ENCODE data around the gene GLO1.

GLO1 gene

GRCh38 chr6:38696345-38696744, 6.6 kb downstream of the GLO1 start:
- H3K4me3 ChIP-seq (ENCODE audit: low read depth, low read length) = no peak overlapping the region
- DNase-seq (ENCODE audit: low read depth, low spot score) = no peak
- TF ChIP-seq, protein P1, sequence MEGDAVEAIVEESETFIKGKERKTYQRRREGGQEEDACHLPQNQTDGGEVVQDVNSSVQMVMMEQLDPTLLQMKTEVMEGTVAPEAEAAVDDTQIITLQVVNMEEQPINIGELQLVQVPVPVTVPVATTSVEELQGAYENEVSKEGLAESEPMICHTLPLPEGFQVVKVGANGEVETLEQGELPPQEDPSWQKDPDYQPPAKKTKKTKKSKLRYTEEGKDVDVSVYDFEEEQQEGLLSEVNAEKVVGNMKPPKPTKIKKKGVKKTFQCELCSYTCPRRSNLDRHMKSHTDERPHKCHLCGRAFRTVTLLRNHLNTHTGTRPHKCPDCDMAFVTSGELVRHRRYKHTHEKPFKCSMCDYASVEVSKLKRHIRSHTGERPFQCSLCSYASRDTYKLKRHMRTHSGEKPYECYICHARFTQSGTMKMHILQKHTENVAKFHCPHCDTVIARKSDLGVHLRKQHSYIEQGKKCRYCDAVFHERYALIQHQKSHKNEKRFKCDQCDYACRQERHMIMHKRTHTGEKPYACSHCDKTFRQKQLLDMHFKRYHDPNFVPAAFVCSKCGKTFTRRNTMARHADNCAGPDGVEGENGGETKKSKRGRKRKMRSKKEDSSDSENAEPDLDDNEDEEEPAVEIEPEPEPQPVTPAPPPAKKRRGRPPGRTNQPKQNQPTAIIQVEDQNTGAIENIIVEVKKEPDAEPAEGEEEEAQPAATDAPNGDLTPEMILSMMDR (IDR thresholded peaks at IDR 0.05; ENCODE audit: low read depth, low read length) = no peak
- in situ Hi-C loops (cut with HindIII; ENCODE audit: low sequenced_read_pairs) = no loop called here

- DNase-seq (ENCODE audit: low read depth, low spot score) = no peak
- TF ChIP-seq, protein P1 (IDR thresholded peaks at IDR 0.05; ENCODE audit: low read depth, low read length) = no peak
- in situ Hi-C loops (cut with HindIII; ENCODE audit: low sequenced_read_pairs) = no loop called here
- H3K4me3 ChIP-seq (ENCODE audit: low read depth, low read length) = no peak overlapping the region
Observed at GRCh38 chr6:38695933-38696332, 7.0 kb downstream of the GLO1 start.

GRCh38 chr6:38695227-38695900, 7.6 kb downstream of the GLO1 start:
- TF ChIP-seq, protein P1 (IDR thresholded peaks at IDR 0.05; ENCODE audit: low read depth, low read length) = no peak
- no peak for DNase-seq (ENCODE audit: low read depth, low spot score)
- in situ Hi-C loops (cut with HindIII; ENCODE audit: low sequenced_read_pairs) = no loop called here
- no peak overlapping the region for H3K4me3 ChIP-seq (ENCODE audit: low read depth, low read length)

DNA sequence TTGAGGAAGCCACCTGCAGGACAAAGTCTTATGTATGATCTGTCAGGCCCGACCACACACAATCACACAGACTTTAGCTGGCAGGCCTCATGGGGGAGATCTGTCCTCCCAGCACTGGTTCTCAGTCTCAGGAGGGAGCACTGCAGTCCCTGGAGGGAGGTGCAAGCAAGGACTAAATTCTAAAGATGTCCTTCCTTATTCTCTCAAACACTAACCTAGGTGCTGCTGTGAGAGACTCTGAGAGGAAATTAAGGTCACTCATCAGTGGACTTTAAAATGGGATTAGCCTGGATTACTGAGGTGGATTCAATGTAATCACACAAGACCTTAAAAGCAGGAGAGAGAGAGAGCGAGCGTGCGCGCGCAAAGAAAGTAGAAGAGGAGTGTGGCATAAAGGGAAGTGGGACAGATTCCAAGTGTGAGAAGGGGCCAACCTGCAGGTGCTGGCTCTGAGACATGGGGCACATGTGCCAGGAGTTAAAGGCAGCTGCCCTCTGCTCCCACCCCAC, 14.3 kb downstream of the GLO1 start:
- H3K4me3 ChIP-seq (ENCODE audit: low read depth, low read length) = no peak overlapping the region
- TF ChIP-seq, protein P1 (IDR thresholded peaks at IDR 0.05; ENCODE audit: low read depth, low read length) = no peak
- in situ Hi-C loops (cut with HindIII; ENCODE audit: low sequenced_read_pairs) = no loop called here
- no peak for DNase-seq (ENCODE audit: low read depth, low spot score)

DNA sequence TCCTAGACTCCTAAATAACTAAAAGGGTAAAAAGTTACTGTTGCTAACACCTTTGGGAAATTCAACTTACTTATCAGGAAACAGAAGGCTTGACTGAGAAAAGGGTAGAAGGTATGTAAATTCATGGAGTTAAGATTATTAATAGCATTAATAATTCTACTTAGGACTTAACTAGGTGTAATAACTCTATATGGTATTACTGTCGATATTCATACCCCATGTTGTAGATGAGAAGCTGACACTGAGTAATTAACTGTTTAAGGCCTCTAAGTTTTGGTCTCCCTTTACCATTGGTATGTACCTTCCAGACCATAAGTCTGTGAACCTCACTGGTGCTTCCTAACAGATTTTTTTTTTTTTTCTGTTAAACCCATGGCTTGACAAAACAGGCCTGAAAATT, 15.4 kb downstream of the GLO1 start:
- no peak overlapping the region for H3K4me3 ChIP-seq (ENCODE audit: low read depth, low read length)
- DNase-seq (ENCODE audit: low read depth, low spot score) = no peak
- in situ Hi-C loops (cut with HindIII; ENCODE audit: low sequenced_read_pairs) = no loop called here
- TF ChIP-seq, protein P1 (IDR thresholded peaks at IDR 0.05; ENCODE audit: low read depth, low read length) = no peak

- TF ChIP-seq, protein P1 (IDR thresholded peaks at IDR 0.05; ENCODE audit: low read depth, low read length) = no peak
- in situ Hi-C loops (cut with HindIII; ENCODE audit: low sequenced_read_pairs) = no loop called here
- H3K4me3 ChIP-seq (ENCODE audit: low read depth, low read length) = no peak overlapping the region
- no peak for DNase-seq (ENCODE audit: low read depth, low spot score)
Observed at GRCh38 chr6:38687043-38687353, 15.9 kb downstream of the GLO1 start.
